Measurements from ENCODE around the gene SUSD5.
A peak's percentile ranks its signal among the peaks of the same experiment; 100 is the strongest.
"Not testable (repeated sequence)": the region's sequence is repeated elsewhere in the genome, so short reads cannot be mapped to it uniquely, and the experiment has no call there.

The SUSD5 gene

GRCh38 chr3:33115024-33115768, 103.4 kb downstream of the SUSD5 start:
- DNase-seq (ENCODE audit: low spot score) = peak; percentile 85

GRCh38 chr3:33114622-33115023, 104.0 kb downstream of the SUSD5 start:
- no peak for DNase-seq (ENCODE audit: low spot score)

DNA sequence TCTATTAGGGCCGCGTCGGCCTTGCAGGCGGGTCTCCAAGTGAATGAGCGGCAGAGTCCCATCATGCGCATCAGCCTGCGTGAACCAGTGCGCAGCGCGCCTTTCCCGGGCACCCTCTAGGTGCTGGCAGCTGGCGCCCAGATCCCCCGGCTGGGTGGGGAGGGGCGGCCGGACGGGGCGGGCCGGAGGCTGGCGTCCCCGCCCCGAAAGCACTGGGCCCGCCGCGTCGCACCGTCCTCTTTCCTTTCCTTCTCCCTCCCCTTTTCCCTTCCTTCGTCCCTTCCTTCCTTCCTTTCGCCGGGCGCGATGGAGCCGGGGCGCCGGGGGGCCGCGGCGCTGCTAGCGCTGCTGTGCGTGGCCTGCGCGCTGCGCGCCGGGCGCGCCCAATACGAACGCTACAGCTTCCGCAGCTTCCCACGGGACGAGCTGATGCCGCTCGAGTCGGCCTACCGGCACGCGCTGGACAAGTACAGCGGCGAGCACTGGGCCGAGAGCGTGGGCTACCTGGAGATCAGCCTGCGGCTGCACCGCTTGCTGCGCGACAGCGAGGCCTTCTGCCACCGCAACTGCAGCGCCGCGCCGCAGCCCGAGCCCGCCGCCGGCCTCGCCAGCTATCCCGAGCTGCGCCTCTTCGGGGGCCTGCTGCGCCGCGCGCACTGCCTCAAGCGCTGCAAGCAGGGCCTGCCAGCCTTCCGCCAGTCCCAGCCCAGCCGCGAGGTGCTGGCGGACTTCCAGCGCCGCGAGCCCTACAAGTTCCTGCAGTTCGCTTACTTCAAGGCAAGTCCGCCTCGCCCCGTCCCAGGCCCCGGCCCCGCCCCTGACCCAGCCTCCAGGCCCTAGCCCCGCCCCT, 104.6 kb downstream of the SUSD5 start, which contains the start of gene CRTAP:
TSS of gene CRTAP (plus strand) at position 243 of the 850 bp plus-strand sequence. CDS start at position 307, 64 bp downstream.
- peak; percentile 93 for DNase-seq (ENCODE audit: low spot score)

- no peak for DNase-seq (ENCODE audit: low spot score)
Measured at GRCh38 chr3:33111581-33111980, 107.0 kb downstream of the SUSD5 start.

DNA sequence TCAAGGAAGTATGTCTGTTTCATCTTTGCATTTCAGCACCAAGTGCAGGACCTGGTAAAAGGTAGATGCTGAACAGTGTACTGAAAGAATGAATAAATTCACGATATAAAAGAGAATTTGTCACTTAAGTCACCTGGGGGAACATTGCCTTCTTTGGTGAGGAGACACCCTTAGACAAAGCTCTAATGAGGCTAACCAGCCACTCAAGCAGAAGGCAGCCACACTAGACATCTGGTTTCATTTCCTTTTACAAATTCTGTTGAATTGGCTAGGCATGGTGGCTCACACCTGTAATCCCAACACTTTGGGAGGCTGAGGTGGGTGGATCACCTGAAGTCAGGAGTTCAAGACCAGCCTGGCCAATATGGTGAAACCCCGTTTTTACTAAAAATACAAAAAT, 111.8 kb downstream of the SUSD5 start:
- DNase-seq (ENCODE audit: low spot score) = not testable (repeated sequence)

DNA sequence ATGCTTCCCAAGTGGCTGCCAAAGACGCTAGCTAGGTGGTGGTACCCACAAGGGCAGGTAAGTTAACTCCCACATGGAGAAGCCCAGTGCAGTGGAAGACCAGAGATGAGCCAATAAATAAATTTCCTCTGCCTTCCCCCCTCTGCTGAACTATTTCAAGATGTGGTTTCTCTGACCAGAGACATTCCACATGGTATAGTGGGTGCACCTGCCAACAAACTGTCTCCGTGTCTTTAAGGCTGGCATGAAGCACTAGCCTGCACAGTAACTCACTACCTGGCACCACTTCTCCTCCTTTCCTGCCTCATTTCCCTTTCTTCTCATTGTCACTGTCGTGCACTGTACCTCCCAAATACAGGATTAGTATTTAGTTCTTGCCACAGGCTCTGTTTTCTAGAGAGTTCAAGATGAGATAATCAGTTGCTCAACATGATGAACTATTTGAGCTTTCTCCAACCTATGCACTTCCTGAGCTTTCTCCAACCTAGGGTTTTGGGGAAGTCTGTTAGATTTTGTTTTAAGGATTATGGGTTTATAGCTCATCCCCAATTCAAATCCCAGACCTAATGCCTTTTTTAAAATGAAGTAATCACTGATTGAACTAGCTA, 113.2 kb downstream of the SUSD5 start:
- DNase-seq (ENCODE audit: low spot score) = no peak

DNA sequence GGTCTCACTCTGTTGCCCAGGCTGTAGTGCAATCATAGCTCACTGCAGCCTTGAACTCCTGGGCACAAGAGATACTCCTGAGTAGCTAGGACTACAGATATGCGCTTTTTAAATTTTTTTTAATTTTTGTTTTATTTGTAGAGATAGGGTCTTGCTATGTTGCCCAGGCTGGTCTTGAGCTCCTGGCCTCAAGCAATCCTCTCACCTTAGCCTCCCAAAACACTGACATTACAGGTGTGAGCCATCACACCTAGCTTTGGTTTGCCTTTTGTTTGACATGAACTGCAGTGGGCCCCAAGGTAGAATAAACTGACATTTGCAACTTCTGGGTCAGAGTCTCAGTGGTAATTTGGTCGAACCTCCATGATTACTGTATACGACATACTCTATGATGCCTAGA, 113.8 kb downstream of the SUSD5 start:
- DNase-seq (ENCODE audit: low spot score) = no peak

DNA sequence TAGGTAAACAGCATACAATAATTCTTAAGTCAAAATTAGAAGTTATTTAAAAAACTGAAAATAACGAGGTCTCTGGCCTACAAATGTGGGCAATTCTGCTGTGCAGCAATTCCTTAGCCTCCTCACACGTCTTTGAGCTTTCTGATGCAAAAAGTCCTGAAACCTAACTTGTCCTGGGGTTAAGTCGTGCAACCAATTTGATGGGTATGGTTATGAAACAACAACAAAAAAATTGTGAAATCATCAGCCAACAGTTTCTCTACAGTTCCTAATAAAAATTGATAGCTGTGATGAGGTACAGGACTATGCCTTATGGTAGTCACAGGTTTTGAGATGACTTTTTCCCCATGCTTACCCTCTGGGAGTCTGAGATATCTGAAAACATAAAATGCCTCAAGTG, 115.1 kb downstream of the SUSD5 start:
- no peak for DNase-seq (ENCODE audit: low spot score)

GRCh38 chr3:33103034-33103433, 115.6 kb downstream of the SUSD5 start:
- DNase-seq (ENCODE audit: low spot score) = no peak

GRCh38 chr3:33100229-33100628, 118.4 kb downstream of the SUSD5 start:
- DNase-seq (ENCODE audit: low spot score) = no peak
